Activated CD4-positive, CD25-positive, alpha-beta regulatory T cell treated with anti-CD3 and anti-CD28 coated beads, Interleukin-2, amount 50 U/mL, for 24 hours (primary cell): ENCODE results near the gene IP6K1.

Experiments used
- ATAC-seq, 2 donors: fragments of 150-1000 bp; cut with Tn5 transposase; one replicate each; pipeline ENCODE4 v1.10.0; 2021; ENCODE audit warnings: mild to moderate bottlenecking in 1 of 2, moderate library complexity in 1 of 2

Gene IP6K1

GRCh38 chr3:49723296-49723627, 63.1 kb downstream of the IP6K1 start:
- peak; percentile 11 to 23 for ATAC-seq

GRCh38 chr3:49722896-49723295, 63.4 kb downstream of the IP6K1 start:
- no peak for ATAC-seq

- no peak for ATAC-seq
Observed at GRCh38 chr3:49721896-49722781, 64.2 kb downstream of the IP6K1 start.

GRCh38 chr3:49721596-49721895, 64.8 kb downstream of the IP6K1 start:
- no peak for ATAC-seq

GRCh38 chr3:49720855-49721595, 65.3 kb downstream of the IP6K1 start:
- no peak for ATAC-seq

- peak; percentile 66 to 69 for ATAC-seq
Observed at GRCh38 chr3:49719214-49719884, 67.0 kb downstream of the IP6K1 start, which contains the start of gene AMIGO3. Gene AMIGO3 (minus strand): TSS chr3:49719684. CDS start chr3:49719465, 219 bp downstream.

- ATAC-seq, result no peak
Observed at GRCh38 chr3:49718858-49719213, 67.5 kb downstream of the IP6K1 start.

- ATAC-seq, result no peak
Observed at GRCh38 chr3:49717959-49718857, 68.1 kb downstream of the IP6K1 start.

- ATAC-seq, result no peak
Observed at GRCh38 chr3:49717211-49717958, 69.0 kb downstream of the IP6K1 start.

- ATAC-seq, result no peak
Observed at GRCh38 chr3:49716691-49717210, 69.6 kb downstream of the IP6K1 start.

- ATAC-seq, result no peak
Observed at GRCh38 chr3:49716169-49716568, 70.2 kb downstream of the IP6K1 start.

GRCh38 chr3:49715611-49716121, 70.7 kb downstream of the IP6K1 start:
- no peak for ATAC-seq

- ATAC-seq, result no peak
Observed at GRCh38 chr3:49714728-49715550, 71.4 kb downstream of the IP6K1 start.

GRCh38 chr3:49713336-49714105, 72.8 kb downstream of the IP6K1 start:
- ATAC-seq, result no peak

GRCh38 chr3:49712631-49713317, 73.6 kb downstream of the IP6K1 start:
- no peak for ATAC-seq

GRCh38 chr3:49712166-49712565, 74.2 kb downstream of the IP6K1 start:
- ATAC-seq, result no peak

GRCh38 chr3:49711489-49711888, 74.9 kb downstream of the IP6K1 start:
- ATAC-seq, result no peak

- no peak for ATAC-seq
Observed at GRCh38 chr3:49709852-49710251, 76.5 kb downstream of the IP6K1 start.

GRCh38 chr3:49707113-49707480, 79.2 kb downstream of the IP6K1 start:
- ATAC-seq, result no peak
